ENCODE measurements around the gene A2ML1.
"Not testable (repeated sequence)": the region's sequence is repeated elsewhere in the genome, so short reads cannot be mapped to it uniquely, and the experiment has no call there.

The A2ML1 gene

DNA sequence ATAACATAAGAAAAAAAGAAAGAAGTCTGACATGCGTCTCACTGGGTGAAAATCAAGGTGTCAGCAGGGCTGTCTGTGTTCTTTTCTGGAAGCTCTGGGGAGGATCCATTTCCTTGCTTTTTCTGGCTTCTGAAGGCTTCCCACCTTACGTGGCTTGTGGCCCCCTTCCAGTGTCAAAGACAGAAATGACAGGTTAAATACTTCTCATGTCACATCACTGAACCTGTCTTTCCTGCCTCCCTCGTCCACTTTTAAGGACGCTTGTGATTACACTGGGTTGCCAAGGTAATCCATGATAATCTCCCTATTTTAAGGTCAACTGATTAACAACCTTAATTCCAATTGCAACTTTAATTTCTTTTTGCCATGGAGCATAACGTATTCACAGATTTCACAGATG, 87.3 kb downstream of the A2ML1 start:
- no peak for DNase-seq

- DNase-seq = no peak
Measured at GRCh38 chr12:8911606-8912268, 89.3 kb downstream of the A2ML1 start.

DNA sequence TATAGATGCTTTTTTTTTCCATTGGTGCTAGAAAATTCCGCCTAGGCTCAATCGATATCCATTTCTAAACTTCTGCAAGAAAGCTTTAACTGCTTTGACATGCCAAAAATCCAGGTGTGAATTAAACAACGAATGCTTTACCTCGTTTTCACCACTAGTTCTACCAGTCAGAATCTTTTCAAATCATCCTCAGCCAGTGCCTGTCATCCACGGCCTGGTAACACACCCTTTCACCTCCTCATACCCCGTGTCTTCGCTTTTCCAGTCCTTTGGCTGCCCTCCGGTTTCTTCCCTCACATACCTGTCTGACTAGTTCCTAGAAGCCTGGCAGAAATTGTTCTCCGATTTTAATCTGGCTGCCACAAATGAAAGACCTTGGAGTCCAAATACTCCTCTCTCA, 90.5 kb downstream of the A2ML1 start:
- DNase-seq = no peak

DNA sequence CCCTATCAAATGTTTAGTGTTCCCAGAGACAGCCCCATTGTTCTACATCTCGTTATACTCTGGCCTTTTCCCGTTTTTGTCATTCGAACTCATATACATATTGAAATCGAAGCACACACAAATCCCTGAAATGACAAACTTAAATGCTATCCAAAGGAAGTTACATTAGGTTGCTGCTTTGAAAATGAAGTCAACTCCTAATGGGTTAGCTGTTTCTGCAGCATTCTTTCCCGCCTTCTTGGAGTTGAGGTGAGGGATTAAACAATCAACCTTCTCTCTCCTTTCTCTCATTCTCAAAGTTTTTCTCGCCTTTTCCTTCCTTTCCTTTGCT, 91.2 kb downstream of the A2ML1 start:
- DNase-seq = no peak

DNA sequence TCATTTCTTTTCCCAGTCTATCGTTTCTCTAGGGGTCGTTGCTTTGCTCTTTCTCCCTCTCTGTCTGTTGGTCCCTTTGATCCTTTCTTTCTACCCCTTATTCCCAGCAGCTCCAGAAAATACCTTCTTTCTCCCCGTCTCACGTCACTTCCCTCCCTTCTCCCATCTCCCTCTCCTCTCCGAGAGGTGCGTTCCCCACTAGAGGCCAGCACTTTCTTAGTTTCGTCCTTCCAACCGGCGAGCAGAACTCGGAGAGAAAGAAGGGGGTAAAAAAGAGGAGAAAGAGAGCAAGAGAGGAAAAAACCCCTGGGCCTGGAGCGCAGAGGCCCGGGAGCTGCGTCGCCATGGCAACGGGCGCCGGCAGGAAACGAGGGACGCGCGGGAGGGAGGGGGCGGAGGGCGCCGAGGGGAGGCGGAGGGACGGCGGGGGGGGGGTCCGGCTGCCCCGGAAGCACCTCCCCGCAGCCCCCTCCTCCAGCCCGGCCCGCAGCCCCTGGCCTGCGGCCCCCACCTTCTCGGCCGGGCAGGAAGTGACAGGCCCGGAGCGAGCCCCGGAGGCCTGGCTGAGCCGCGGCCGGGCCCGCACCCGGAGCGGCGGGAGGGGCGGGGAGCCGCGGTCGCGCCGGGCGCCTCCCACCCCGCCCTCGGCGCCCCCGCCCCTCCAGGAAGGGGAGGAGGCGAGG, 91.8 kb downstream of the A2ML1 start, which contains the start of gene PHC1:
Gene PHC1 (plus strand): TSS at position 477 of the 683 bp plus-strand sequence. CDS start 3,169 bp downstream, outside the sequence.
- DNase-seq = peak; percentile 60

GRCh38 chr12:8914716-8915526, 92.5 kb downstream of the A2ML1 start:
- DNase-seq = peak; percentile 35

DNA sequence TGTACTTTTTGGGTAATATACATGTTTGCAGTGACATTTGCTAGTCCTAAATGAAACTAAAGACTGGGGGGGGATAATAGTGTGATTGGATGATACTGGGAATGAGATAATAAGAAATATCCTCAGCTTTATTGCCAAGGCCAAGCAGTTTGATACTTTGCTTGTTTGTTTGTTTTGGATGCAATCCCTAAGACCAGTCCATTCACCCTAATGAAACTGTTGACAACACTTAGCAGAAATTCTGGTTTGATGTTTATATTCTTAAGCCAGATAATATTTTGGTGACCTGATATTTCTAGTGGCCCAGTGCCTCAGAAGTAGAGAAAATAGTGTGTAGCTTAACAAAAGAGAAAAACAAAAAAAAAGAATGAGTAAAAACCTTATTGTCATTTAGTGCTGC, 93.7 kb downstream of the A2ML1 start:
- DNase-seq = no peak

- DNase-seq = no peak
Measured at GRCh38 chr12:8917031-8917430, 94.6 kb downstream of the A2ML1 start.

DNA sequence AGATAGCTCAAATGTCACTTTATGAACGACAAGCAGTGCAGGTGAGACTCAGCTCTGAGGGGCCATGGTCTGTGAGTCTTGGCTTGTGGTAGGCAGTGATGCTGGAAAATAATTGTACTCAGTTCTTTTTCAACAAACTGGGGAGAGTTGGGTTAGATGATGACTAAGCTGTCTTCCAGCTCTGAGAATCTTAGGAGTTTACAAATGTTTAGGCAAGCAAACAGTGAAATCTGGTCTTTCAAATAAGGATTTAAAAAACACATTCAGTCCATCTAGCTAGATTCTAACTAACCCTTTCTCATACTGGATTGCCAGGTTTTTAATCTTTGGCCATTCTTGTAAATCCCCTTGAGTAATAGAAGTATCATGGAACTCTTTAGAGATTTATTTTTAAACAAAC, 95.3 kb downstream of the A2ML1 start:
- DNase-seq = no peak

- not testable (repeated sequence) for DNase-seq
Measured at GRCh38 chr12:8919643-8920042, 97.2 kb downstream of the A2ML1 start.

GRCh38 chr12:8922544-8922943, 100.1 kb downstream of the A2ML1 start:
- no peak for DNase-seq
